ENCODE measurements around the gene RASA1.

The RASA1 gene

GRCh38 chr5:87298692-87299362 is 31.1 kb downstream of the RASA1 start:
- no peak overlapping the region for H3K4me3 ChIP-seq (ENCODE audit: low read length in 2 of 2)
- H4K8ac ChIP-seq (ENCODE audit: low read depth, low read length), result no peak overlapping the region
- no peak overlapping the region for H3K4ac ChIP-seq (ENCODE audit: low read length)
- H2BK120ac ChIP-seq (ENCODE audit: low read depth, low read length), result no peak overlapping the region
- H2BK12ac ChIP-seq (ENCODE audit: low read length), result no peak overlapping the region
- no peaks in the 10 kb centered on the region for H3K27me3 ChIP-seq (ENCODE audit: control insufficient read depth in 3 of 3, insufficient read depth in 3 of 3, low read depth in 1 of 3, low read length in 3 of 3)
- no peak overlapping the region for H3K18ac ChIP-seq (ENCODE audit: low read length)
- no peak overlapping the region for H3K23ac ChIP-seq (ENCODE audit: low read depth, low read length, poor library complexity)
- H3K9me3 ChIP-seq (replicated peaks in 1 of 2; ENCODE audit: control insufficient read depth in 2 of 2, insufficient read depth in 1 of 2, low read depth in 1 of 2, low read length in 2 of 2), result peaks cover 0 to 7% of the 10 kb centered on the region in 2 donors
- H3K14ac ChIP-seq (ENCODE audit: low read length), result no peak overlapping the region
- no peak overlapping the region for H3K27ac ChIP-seq (replicated peaks; ENCODE audit: low read length)
- H2BK15ac ChIP-seq (ENCODE audit: low read length), result no peak overlapping the region
- no peak overlapping the region for H3K4me2 ChIP-seq (ENCODE audit: insufficient read depth, low read length, poor library complexity, severe bottlenecking)
- H2BK5ac ChIP-seq (ENCODE audit: low read length), result no peak overlapping the region
- H3K4me1 ChIP-seq (ENCODE audit: control insufficient read depth in 2 of 2, insufficient read depth in 1 of 2, low read depth in 1 of 2, low read length in 2 of 2), result no peaks in the 10 kb centered on the region
- no CpG with 5 or more reads among the region's 5 CpGs for WGBS, 2 donors (ENCODE audit: extremely low coverage in 2 of 2, insufficient read length in 2 of 2, insufficient replicate concordance in 1 of 2)
- H3K9ac ChIP-seq (ENCODE audit: low read depth, low read length, poor library complexity), result no peak overlapping the region
- H2AK5ac ChIP-seq (ENCODE audit: low read depth, low read length), result no peak overlapping the region
- peaks cover 0 to 1% of the 10 kb centered on the region in 2 donors for H3K36me3 ChIP-seq (replicated peaks in 1 of 2; ENCODE audit: control insufficient read depth in 2 of 2, insufficient read depth in 2 of 2, low read length in 2 of 2)
- no peak overlapping the region for H2AFZ ChIP-seq (ENCODE audit: low read length)
- peaks cover 2% of the 10 kb centered on the region for H3K79me1 ChIP-seq (ENCODE audit: low read depth, low read length)
- H4K91ac ChIP-seq (ENCODE audit: low read depth, low read length, poor library complexity), result no peak overlapping the region
- no peak for DNase-seq (ENCODE audit: low spot score)

GRCh38 chr5:87300176-87300575 is 32.5 kb downstream of the RASA1 start:
- Histone ChIP-seq H4K8ac (ENCODE audit: low read depth, low read length) (no peak overlapping the region), H3K4me1 (ENCODE audit: control insufficient read depth in 2 of 2, insufficient read depth in 1 of 2, low read depth in 1 of 2, low read length in 2 of 2) (no peaks in the 10 kb centered on the region)

DNA sequence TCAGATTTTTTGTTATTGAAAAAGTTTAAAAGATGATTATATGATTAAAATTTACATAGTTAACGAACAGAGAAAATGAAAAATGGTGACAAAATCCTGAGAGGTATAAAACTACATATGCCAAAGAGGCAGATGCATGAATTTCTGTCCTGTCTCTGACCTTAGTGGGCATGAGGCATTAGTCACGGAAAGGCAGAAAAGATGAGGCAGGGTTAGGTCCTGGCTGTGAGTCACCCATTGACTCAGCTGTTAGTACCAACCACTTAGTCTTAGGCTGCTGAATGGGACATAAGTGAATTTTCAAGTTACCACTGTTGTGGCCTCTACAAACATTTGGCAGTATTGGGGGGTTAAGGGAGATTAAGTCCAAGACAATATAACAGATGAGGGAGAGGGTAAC is 33.1 kb downstream of the RASA1 start:
- no peak overlapping the region for H3K4me2 ChIP-seq (ENCODE audit: insufficient read depth, low read length, poor library complexity, severe bottlenecking)
- H3K4ac ChIP-seq (ENCODE audit: low read length), result no peak overlapping the region
- no peak overlapping the region for H2BK120ac ChIP-seq (ENCODE audit: low read depth, low read length)
- H3K4me3 ChIP-seq (ENCODE audit: low read length in 2 of 2), result no peak overlapping the region
- no peak overlapping the region for H3K9ac ChIP-seq (ENCODE audit: low read depth, low read length, poor library complexity)
- no peak overlapping the region for H2AFZ ChIP-seq (ENCODE audit: low read length)
- H2AK5ac ChIP-seq (ENCODE audit: low read depth, low read length), result no peak overlapping the region
- H3K23ac ChIP-seq (ENCODE audit: low read depth, low read length, poor library complexity), result no peak overlapping the region
- no peak overlapping the region for H2BK12ac ChIP-seq (ENCODE audit: low read length)
- WGBS, 2 donors (ENCODE audit: extremely low coverage in 2 of 2, insufficient read length in 2 of 2, insufficient replicate concordance in 1 of 2), result 100% methylated on average over 1 of the region's 2 CpGs
- H4K8ac ChIP-seq (ENCODE audit: low read depth, low read length), result no peak overlapping the region
- H2BK15ac ChIP-seq (ENCODE audit: low read length), result no peak overlapping the region
- H3K4me1 ChIP-seq (ENCODE audit: control insufficient read depth in 2 of 2, insufficient read depth in 1 of 2, low read depth in 1 of 2, low read length in 2 of 2), result no peaks in the 10 kb centered on the region
- H2BK5ac ChIP-seq (ENCODE audit: low read length), result no peak overlapping the region
- H3K9me3 ChIP-seq (replicated peaks in 1 of 2; ENCODE audit: control insufficient read depth in 2 of 2, insufficient read depth in 1 of 2, low read depth in 1 of 2, low read length in 2 of 2), result peaks cover 0 to 9% of the 10 kb centered on the region in 2 donors
- H3K79me1 ChIP-seq (ENCODE audit: low read depth, low read length), result no peaks in the 10 kb centered on the region
- H3K27me3 ChIP-seq (ENCODE audit: control insufficient read depth in 3 of 3, insufficient read depth in 3 of 3, low read depth in 1 of 3, low read length in 3 of 3), result no peaks in the 10 kb centered on the region
- no peak for DNase-seq (ENCODE audit: low spot score)
- H4K91ac ChIP-seq (ENCODE audit: low read depth, low read length, poor library complexity), result no peak overlapping the region
- H3K18ac ChIP-seq (ENCODE audit: low read length), result no peak overlapping the region
- no peak overlapping the region for H3K14ac ChIP-seq (ENCODE audit: low read length)
- no peak overlapping the region for H3K27ac ChIP-seq (replicated peaks; ENCODE audit: low read length)
- H3K36me3 ChIP-seq (replicated peaks in 1 of 2; ENCODE audit: control insufficient read depth in 2 of 2, insufficient read depth in 2 of 2, low read length in 2 of 2), result peaks cover 7 to 20% of the 10 kb centered on the region in 2 donors

More at GRCh38 chr5:87300176-87300575, 32.5 kb downstream of the RASA1 start:
- no peak overlapping the region for H3K27ac ChIP-seq (replicated peaks; ENCODE audit: low read length)
- H4K91ac ChIP-seq (ENCODE audit: low read depth, low read length, poor library complexity), result no peak overlapping the region
- H3K36me3 ChIP-seq (replicated peaks in 1 of 2; ENCODE audit: control insufficient read depth in 2 of 2, insufficient read depth in 2 of 2, low read length in 2 of 2), result peaks cover 3 to 15% of the 10 kb centered on the region in 2 donors
- no peak overlapping the region for H2BK12ac ChIP-seq (ENCODE audit: low read length)
- WGBS, 2 donors (ENCODE audit: extremely low coverage in 2 of 2, insufficient read length in 2 of 2, insufficient replicate concordance in 1 of 2), result no CpG with 5 or more reads among the region's 6 CpGs
- H3K9me3 ChIP-seq (replicated peaks in 1 of 2; ENCODE audit: control insufficient read depth in 2 of 2, insufficient read depth in 1 of 2, low read depth in 1 of 2, low read length in 2 of 2), result peaks cover 0 to 4% of the 10 kb centered on the region in 2 donors
- H3K79me1 ChIP-seq (ENCODE audit: low read depth, low read length), result no peaks in the 10 kb centered on the region
- no peak overlapping the region for H3K14ac ChIP-seq (ENCODE audit: low read length)
- H2AFZ ChIP-seq (ENCODE audit: low read length), result no peak overlapping the region
- H3K23ac ChIP-seq (ENCODE audit: low read depth, low read length, poor library complexity), result peak overlapping the region; percentile 31
- no peak overlapping the region for H3K18ac ChIP-seq (ENCODE audit: low read length)
- H2BK15ac ChIP-seq (ENCODE audit: low read length), result no peak overlapping the region
- H3K27me3 ChIP-seq (ENCODE audit: control insufficient read depth in 3 of 3, insufficient read depth in 3 of 3, low read depth in 1 of 3, low read length in 3 of 3), result no peaks in the 10 kb centered on the region
- no peak overlapping the region for H3K9ac ChIP-seq (ENCODE audit: low read depth, low read length, poor library complexity)
- DNase-seq (ENCODE audit: low spot score), result no peak
- no peak overlapping the region for H3K4ac ChIP-seq (ENCODE audit: low read length)
- H2BK120ac ChIP-seq (ENCODE audit: low read depth, low read length), result no peak overlapping the region
- H3K4me2 ChIP-seq (ENCODE audit: insufficient read depth, low read length, poor library complexity, severe bottlenecking), result no peak overlapping the region
- no peak overlapping the region for H3K4me3 ChIP-seq (ENCODE audit: low read length in 2 of 2)
- no peak overlapping the region for H2BK5ac ChIP-seq (ENCODE audit: low read length)
- no peak overlapping the region for H2AK5ac ChIP-seq (ENCODE audit: low read depth, low read length)

DNA sequence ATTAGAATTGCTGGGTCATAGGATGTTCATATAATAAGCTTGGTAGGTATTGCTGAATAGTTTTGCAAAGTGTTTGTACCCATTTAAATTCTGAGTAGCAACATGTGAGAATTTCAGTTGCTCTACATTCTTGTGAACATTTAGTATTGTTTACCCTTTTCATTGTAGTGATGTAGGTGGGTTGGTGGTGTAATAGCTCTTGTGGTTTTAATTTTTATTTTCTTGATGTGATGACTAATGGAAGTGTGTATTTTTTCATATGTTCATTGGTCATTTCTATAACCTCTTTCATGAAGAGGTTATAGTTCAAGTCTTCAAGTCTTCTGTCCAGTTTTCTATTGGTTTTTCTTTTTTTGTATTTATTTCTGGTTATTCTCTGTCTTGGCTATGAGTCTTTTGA is 34.4 kb downstream of the RASA1 start:
- H3K4me1 ChIP-seq (ENCODE audit: control insufficient read depth in 2 of 2, insufficient read depth in 1 of 2, low read depth in 1 of 2, low read length in 2 of 2), result no peaks in the 10 kb centered on the region
- H2BK15ac ChIP-seq (ENCODE audit: low read length), result no peak overlapping the region
- no peak for DNase-seq (ENCODE audit: low spot score)
- H3K4ac ChIP-seq (ENCODE audit: low read length), result no peak overlapping the region
- H3K79me1 ChIP-seq (ENCODE audit: low read depth, low read length), result no peaks in the 10 kb centered on the region
- no peak overlapping the region for H4K91ac ChIP-seq (ENCODE audit: low read depth, low read length, poor library complexity)
- H2BK12ac ChIP-seq (ENCODE audit: low read length), result no peak overlapping the region
- H3K36me3 ChIP-seq (replicated peaks in 1 of 2; ENCODE audit: control insufficient read depth in 2 of 2, insufficient read depth in 2 of 2, low read length in 2 of 2), result peaks cover 8 to 34% of the 10 kb centered on the region in 2 donors
- H3K27ac ChIP-seq (replicated peaks; ENCODE audit: low read length), result no peak overlapping the region
- H2AK5ac ChIP-seq (ENCODE audit: low read depth, low read length), result no peak overlapping the region
- H3K9ac ChIP-seq (ENCODE audit: low read depth, low read length, poor library complexity), result no peak overlapping the region
- H3K23ac ChIP-seq (ENCODE audit: low read depth, low read length, poor library complexity), result no peak overlapping the region
- no peak overlapping the region for H3K14ac ChIP-seq (ENCODE audit: low read length)
- H2AFZ ChIP-seq (ENCODE audit: low read length), result no peak overlapping the region
- peaks cover 0 to 21% of the 10 kb centered on the region in 2 donors for H3K9me3 ChIP-seq (replicated peaks in 1 of 2; ENCODE audit: control insufficient read depth in 2 of 2, insufficient read depth in 1 of 2, low read depth in 1 of 2, low read length in 2 of 2)
- no peak overlapping the region for H2BK5ac ChIP-seq (ENCODE audit: low read length)
- H4K8ac ChIP-seq (ENCODE audit: low read depth, low read length), result no peak overlapping the region
- no peak overlapping the region for H3K4me2 ChIP-seq (ENCODE audit: insufficient read depth, low read length, poor library complexity, severe bottlenecking)
- no peak overlapping the region for H3K4me3 ChIP-seq (ENCODE audit: low read length in 2 of 2)
- H3K18ac ChIP-seq (ENCODE audit: low read length), result no peak overlapping the region
- H3K27me3 ChIP-seq (ENCODE audit: control insufficient read depth in 3 of 3, insufficient read depth in 3 of 3, low read depth in 1 of 3, low read length in 3 of 3), result no peaks in the 10 kb centered on the region
- H2BK120ac ChIP-seq (ENCODE audit: low read depth, low read length), result no peak overlapping the region
